GM19043 (cell line): ENCODE data around the gene NTPCR.

Source experiments
- ATAC-seq: cut with Tn5 transposase; IDR thresholded peaks from one replicate; pipeline ENCODE4 v1.9.1; 2021; ENCODE audit warnings: low read depth; ENCODE audit not compliant: unreplicated experiment

Gene NTPCR

GRCh38 chr1:233005156-233005555 is 54.7 kb downstream of the NTPCR start:
- ATAC-seq: no peak

- ATAC-seq: no peak
Observed at GRCh38 chr1:233005703-233006102, 55.3 kb downstream of the NTPCR start.

- ATAC-seq: no peak
Observed at GRCh38 chr1:233006108-233006507, 55.7 kb downstream of the NTPCR start.

GRCh38 chr1:233006541-233006973 is 56.1 kb downstream of the NTPCR start:
- ATAC-seq: no peak

GRCh38 chr1:233010146-233010545 is 59.7 kb downstream of the NTPCR start:
- no peak for ATAC-seq

- no peak for ATAC-seq
Observed at GRCh38 chr1:233012021-233012420, 61.6 kb downstream of the NTPCR start.

- no peak for ATAC-seq
Observed at GRCh38 chr1:233015965-233016364, 65.6 kb downstream of the NTPCR start.

GRCh38 chr1:233016798-233017197 is 66.4 kb downstream of the NTPCR start:
- ATAC-seq: no peak

- ATAC-seq: no peak
Observed at GRCh38 chr1:233019083-233019482, 68.7 kb downstream of the NTPCR start.

- no peak for ATAC-seq
Observed at GRCh38 chr1:233019778-233020325, 69.4 kb downstream of the NTPCR start.

GRCh38 chr1:233020426-233020825 is 70.0 kb downstream of the NTPCR start:
- ATAC-seq: no peak

- no peak for ATAC-seq
Observed at GRCh38 chr1:233022246-233022645, 71.8 kb downstream of the NTPCR start.

- no peak for ATAC-seq
Observed at GRCh38 chr1:233024199-233024598, 73.8 kb downstream of the NTPCR start.

- no peak for ATAC-seq
Observed at GRCh38 chr1:233025157-233025556, 74.7 kb downstream of the NTPCR start.

- ATAC-seq: no peak
Observed at GRCh38 chr1:233025567-233025966, 75.2 kb downstream of the NTPCR start.

- no peak for ATAC-seq
Observed at GRCh38 chr1:233027046-233027445, 76.6 kb downstream of the NTPCR start.

GRCh38 chr1:233031521-233031920 is 81.1 kb downstream of the NTPCR start:
- ATAC-seq: no peak

GRCh38 chr1:233032916-233033315 is 82.5 kb downstream of the NTPCR start:
- no peak for ATAC-seq

GRCh38 chr1:233033361-233033760 is 83.0 kb downstream of the NTPCR start:
- no peak for ATAC-seq
